SK-N-SH (cell line): ENCODE results near the gene ZBTB17.

ENCODE experiments used
- GATA2 ChIP-seq: sonication (generic); formaldehyde crosslinking; IDR thresholded peaks from 2 replicates; pipeline ENCODE4 v1.5.0; 2020; ENCODE audit warnings: mild to moderate bottlenecking, missing genetic modification reagents
- NRF1 ChIP-seq: IDR thresholded peaks from 2 replicates; pipeline ENCODE4 v1.6.1; 2012; ENCODE audit warnings: low read depth, mild to moderate bottlenecking, low read length
- SMC3 ChIP-seq: IDR thresholded peaks from 2 replicates; pipeline ENCODE4 v1.6.1; 2012; ENCODE audit warnings: low read depth, low read length, improper control_type of control experiment
- TAF1 ChIP-seq: IDR thresholded peaks from 2 replicates; pipeline ENCODE4 v1.6.1; 2012; ENCODE audit warnings: low read depth, mild to moderate bottlenecking, low read length, moderate library complexity, borderline replicate concordance
- TF ChIP-seq, protein P1 (sequence below): fragments of 200-600 bp; sonication (generic); IDR thresholded peaks from 2 replicates; pipeline ENCODE4 v1.6.1; 2017; ENCODE audit warnings: antibody characterized with exemption, mild to moderate bottlenecking, moderate library complexity

DNA sequence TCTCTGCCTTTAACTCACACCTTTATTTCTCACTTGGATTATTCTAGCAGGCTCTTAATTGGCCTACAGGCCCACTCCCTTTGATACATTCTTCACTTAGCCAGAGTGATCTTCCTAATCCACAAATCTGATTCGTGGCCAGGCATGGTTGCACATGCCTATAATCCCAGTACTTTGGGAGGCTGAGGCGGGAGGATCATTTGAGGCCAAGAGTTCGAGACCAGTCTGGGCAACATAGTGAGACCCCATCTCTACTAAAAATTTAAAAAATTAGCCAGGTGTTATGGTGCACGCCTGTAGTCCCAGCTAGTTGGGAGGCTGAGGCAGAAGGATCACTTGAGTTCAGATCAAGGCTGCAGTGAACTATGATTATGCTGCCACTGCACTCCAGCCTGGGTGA is 2.1 kb downstream of the ZBTB17 start:
- TF ChIP-seq GATA2 (CRISPR knock-in tag) (no peak), NRF1 (no peak), TAF1 (no peak), SMC3 (no peak)
- TF ChIP-seq, protein P1, sequence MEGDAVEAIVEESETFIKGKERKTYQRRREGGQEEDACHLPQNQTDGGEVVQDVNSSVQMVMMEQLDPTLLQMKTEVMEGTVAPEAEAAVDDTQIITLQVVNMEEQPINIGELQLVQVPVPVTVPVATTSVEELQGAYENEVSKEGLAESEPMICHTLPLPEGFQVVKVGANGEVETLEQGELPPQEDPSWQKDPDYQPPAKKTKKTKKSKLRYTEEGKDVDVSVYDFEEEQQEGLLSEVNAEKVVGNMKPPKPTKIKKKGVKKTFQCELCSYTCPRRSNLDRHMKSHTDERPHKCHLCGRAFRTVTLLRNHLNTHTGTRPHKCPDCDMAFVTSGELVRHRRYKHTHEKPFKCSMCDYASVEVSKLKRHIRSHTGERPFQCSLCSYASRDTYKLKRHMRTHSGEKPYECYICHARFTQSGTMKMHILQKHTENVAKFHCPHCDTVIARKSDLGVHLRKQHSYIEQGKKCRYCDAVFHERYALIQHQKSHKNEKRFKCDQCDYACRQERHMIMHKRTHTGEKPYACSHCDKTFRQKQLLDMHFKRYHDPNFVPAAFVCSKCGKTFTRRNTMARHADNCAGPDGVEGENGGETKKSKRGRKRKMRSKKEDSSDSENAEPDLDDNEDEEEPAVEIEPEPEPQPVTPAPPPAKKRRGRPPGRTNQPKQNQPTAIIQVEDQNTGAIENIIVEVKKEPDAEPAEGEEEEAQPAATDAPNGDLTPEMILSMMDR = no peak
